PC-3 (cell line): ENCODE results near the gene CHML.

ENCODE experiments used
- EZH2phosphoT487 ChIP-seq: fragments of 300-600 bp; sonication (generic); IDR thresholded peaks from 2 replicates; pipeline ENCODE4 v1.6.1; 2018; ENCODE audit warnings: mild to moderate bottlenecking, antibody characterized with exemption, low read length, borderline replicate concordance
- TF ChIP-seq, protein P1 (sequence below): fragments of 300-600 bp; sonication (generic); conservative IDR thresholded peaks from 2 replicates; pipeline ENCODE4 v1.5.1; 2017; ENCODE audit warnings: antibody characterized with exemption, low read depth, mild to moderate bottlenecking, low read length

DNA sequence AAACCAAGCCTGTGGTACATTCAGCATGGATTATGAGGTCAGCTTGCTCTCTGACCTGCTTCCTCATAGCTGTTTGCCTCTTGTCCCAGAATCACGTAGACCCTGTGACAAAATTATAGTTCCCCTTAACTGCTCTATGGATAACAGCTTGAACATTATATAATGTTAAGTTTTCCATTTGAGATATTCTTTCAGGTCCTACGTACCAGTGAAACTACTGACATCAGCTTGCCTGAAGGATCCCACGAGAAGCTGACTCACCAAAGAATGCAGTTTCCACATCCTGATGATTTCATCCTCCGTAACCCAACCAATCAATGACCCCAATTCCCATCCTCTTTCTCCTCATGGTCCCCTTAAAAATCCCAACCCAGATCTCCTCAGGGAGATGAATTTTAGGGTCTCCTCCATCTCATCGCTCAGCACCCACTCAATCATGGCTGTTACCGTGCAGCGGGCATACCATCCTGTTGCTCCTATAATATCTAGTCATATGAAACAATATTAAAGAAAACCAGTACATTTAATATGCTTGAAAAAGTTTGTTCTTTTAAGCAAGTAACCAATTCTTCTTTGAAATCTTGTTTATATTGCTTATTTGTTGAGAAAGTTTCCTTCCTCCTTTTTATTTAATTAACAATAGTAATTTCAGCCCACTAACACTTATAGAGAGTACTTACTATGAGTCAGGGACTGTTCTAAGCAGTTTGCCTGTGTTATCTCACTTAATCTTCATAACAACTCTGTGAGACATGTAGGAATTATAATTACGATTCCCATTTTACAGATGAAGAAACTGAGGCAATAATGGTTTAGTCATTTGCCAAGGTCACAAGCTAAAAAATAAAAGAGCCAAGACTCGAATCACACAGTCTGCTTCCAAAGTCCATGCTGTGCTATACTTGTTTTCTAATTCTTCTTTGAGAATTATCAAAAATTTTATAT is 27.4 kb downstream of the CHML start:
- TF ChIP-seq, protein P1, sequence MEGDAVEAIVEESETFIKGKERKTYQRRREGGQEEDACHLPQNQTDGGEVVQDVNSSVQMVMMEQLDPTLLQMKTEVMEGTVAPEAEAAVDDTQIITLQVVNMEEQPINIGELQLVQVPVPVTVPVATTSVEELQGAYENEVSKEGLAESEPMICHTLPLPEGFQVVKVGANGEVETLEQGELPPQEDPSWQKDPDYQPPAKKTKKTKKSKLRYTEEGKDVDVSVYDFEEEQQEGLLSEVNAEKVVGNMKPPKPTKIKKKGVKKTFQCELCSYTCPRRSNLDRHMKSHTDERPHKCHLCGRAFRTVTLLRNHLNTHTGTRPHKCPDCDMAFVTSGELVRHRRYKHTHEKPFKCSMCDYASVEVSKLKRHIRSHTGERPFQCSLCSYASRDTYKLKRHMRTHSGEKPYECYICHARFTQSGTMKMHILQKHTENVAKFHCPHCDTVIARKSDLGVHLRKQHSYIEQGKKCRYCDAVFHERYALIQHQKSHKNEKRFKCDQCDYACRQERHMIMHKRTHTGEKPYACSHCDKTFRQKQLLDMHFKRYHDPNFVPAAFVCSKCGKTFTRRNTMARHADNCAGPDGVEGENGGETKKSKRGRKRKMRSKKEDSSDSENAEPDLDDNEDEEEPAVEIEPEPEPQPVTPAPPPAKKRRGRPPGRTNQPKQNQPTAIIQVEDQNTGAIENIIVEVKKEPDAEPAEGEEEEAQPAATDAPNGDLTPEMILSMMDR = no peak
- TF ChIP-seq EZH2phosphoT487 = no peak
